GM19035 (cell line): Measurements from ENCODE around the gene TAX1BP1.

Experiments
- ATAC-seq: cut with Tn5 transposase; IDR thresholded peaks from one replicate; pipeline ENCODE4 v1.9.1; 2021; ENCODE audit not compliant: unreplicated experiment

TAX1BP1 gene

DNA sequence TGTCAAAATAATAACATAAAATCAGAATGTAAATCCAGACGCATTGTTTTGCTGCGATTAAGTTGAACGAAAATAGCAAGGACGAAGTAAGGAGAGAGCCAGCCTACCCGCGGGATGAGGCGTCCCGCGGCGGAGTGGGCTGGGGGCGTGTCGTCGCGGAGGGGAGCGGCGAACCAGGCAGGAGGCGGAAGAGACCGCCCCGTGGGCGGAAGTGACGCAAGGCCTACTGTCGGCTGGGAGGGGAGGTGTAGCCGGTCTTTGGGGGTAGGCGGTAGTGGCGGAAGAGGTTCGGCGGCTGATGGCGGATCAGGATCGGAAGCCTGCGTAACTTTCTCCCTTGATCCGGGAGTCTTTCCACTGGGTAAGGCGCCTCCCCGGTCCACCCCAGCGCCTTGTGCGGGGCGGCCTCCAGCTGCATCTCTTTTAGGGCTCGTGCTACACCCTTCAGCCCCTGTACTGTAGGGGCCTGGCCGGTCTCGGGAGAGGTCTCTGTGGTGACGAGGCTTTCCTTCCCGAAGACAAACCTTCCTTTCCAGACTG, at the start of gene TAX1BP1:
TSS of gene TAX1BP1 (plus strand) at position 254 of the 540 bp plus-strand sequence. CDS start 8,363 bp downstream, outside the sequence.
- peak; percentile 95 for ATAC-seq

DNA sequence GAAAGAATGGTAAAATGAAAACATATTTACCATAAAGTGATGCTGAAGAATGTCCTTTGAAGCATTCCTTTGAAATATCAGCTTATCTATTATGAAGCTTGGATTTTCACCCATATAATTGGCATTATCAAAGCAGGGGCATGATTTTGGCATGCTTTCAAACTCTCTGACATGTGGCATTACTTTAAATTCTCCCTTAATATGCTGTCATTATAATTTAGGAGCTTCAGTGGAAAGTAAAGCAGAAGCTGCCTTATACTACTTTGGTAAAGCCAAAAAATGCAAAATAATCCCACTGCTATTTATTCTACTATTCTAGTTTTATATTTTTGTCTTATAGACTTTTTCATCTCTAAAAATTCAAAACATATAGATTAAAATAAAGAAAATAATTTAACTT, 49.3 kb upstream of the TAX1BP1 start:
- no peak for ATAC-seq

DNA sequence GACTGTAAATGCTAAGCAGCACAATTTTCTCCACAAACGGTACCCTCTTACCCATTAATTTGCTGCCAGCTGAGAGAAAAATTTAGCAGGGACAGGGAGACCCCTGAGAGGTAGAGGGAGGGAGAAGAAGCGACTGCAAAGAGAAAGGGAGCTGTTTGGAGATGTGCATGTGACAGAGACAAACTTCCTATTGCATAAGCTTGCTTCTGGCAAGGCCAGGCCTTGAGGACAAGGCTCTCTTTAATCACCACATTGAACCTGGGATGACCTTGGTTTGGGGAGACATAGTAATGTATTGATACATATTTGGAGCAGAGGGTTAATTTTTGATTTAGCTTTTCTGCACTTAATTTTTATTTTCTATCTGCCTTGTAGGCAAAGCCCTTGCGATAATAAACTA, 46.2 kb upstream of the TAX1BP1 start:
- ATAC-seq, result no peak

DNA sequence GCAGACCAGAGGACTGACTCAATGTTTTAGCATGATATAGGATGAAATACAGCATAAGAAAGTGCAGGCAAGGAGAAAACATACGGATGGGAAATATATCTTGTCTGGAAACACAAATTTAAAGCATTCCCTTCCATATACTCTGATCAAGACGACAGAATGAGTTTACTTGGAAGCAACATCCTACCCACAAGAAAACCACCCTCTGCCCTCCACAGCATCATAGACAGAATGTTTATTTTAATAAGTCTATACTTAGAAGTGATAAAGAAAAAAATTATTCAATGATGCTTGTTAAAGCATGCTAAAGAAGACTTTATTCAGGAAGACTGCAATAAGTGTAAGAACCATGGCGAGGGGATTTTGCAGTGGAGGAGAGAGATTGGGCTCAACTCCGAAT, 44.9 kb upstream of the TAX1BP1 start:
- no peak for ATAC-seq

DNA sequence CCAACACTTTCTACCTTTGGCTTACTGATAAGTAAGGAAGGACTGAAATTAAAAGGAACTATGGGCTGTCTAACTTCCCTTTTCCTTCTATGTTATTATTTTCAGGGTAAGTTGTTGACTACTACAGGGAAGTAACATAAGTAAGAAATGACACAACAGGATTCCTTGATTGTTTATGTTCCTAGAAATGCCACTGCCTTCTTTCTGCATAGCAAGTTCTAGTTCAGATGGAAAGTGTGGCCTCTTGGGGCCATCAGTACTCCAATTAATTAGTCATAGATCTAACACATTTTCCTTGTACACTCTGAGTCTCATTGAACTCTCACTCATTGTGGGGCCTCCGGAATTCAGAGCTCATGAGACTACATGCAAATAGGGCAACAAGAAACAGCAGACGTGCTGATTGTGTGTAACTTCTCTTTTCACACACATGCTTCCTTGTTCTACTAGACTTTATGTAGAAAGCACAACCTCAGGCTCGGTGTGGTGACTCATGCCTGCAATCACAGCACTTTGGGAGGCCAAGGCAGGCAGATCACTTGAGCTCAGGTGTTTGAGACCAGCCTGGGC, 42.0 kb upstream of the TAX1BP1 start:
- peak; percentile 60 for ATAC-seq

DNA sequence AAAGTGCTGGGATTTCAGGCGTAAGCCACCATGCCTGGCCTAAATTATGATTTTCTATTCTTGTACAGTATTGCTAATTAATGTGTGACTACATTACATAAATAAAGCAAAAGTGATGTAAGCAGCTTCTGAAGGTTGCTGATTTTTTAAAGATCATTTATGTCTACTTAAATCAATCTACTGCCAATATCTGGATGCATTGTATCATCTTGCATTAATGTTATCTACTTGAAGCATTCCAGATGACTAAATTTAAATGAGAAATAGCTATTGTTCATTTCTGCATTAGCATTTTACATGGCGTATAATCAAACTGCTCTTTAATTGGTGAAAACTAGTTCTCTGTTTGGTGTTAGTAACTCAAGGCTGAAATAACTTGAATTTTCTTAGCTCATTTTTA, 40.2 kb upstream of the TAX1BP1 start:
- ATAC-seq, result no peak

DNA sequence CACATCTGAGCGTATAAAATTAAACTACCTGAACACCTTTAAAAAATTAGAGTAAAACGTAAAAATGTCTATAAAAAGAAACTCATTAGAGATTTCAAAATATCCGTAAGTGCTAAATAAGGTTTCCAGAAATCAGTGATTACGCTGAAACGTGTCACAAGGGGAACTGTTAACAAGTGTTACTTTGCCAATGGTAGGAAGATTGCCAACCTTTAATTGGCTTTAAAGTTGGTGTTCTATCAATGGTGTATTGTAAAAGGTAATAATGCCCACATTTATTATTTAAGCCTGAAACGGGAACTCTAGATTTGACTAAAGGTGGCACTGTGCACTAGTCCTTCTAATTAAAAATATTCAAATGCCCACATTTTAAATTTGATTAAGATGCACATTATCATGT, 39.5 kb upstream of the TAX1BP1 start:
- no peak for ATAC-seq

DNA sequence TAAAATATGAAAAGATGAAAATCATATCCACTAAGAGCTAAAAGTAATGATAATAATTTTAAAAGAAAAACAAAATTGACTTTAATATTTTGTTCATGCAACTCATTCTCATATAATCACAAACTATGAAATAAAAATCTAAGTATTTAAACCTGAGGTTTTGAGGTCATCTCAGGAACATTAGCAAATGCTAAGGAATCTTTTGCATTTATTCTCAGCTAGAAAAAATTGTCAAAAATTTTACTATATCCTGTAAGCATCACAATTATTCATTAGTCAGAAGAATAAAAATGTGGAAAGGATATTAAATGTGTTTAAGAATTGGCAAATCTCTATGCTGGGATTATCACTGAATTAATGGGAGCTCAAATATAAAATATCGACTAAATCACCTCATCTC, 36.8 kb upstream of the TAX1BP1 start:
- ATAC-seq, result no peak

DNA sequence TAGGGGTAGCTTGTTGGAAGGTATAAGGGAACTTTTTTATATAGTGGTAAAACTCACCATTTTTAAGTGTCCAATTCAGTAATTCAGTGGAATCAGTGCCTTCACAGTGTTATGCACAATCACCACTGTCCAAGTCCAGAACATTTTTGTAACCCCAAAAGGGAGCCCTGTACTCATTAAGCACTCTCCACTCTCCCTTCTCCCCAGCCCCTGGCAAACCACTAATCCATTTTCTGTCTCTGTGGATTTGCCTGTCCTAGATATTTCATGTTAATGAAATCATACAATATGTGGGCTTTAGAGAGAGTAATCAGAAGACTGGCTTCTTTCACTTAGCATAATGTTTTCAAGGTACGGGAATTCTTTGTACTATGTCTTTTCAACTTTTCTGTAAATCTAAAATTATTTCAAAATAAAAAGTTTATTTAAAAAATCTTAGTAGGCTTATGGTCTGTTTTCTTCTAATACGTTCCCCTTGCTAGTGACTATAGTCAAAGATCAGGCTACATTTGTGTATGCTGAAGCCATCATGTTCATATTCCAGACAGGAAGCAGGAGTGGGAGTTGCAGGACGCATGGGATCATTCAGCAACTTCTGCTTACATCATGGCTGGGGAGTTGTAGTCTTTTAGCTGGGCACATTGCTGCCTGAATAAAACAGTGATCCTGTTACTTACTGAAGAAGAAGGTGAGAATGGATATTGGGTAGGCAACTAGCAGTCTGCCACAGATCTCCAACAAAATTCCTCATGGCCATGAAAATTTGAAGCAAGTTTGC, 35.4 kb upstream of the TAX1BP1 start:
- no peak for ATAC-seq

DNA sequence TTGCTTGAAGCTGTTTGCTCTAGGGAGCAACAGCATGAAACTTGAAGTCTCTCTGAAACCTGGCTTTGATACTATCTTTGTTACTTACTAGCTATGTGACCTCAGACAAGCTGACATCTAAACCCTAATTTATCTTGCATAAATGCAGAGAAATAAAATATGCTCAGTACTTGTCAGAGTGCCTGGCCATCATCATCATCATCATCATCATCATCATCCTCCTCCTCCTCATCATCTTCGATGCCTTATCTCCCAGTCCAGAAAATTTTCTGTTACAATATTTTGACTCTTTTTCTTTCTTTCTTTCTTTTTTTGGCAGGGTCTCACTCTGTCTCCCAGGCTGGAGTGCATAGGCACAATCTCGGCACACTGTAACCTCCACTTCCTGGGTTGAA, 34.8 kb upstream of the TAX1BP1 start:
- no peak for ATAC-seq

DNA sequence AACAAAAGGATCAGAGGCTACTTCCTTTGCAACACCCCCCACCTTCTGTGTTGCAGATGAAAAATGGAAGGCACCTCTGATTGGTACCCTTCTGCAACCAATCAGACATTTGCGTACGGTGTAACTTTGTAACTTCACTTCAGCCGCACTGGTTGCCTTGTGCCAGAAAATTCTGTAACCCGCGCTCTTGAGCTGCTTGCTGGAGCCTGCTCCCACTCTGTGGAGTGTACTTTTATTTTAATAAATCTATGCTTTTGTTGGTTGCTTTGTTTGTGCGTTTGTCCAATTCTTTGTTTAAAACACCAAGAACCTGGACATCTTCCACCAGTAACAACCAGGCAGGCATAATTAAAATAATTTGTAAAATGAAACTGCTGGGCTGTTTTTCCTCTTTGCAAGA, 31.5 kb upstream of the TAX1BP1 start:
- no peak for ATAC-seq

DNA sequence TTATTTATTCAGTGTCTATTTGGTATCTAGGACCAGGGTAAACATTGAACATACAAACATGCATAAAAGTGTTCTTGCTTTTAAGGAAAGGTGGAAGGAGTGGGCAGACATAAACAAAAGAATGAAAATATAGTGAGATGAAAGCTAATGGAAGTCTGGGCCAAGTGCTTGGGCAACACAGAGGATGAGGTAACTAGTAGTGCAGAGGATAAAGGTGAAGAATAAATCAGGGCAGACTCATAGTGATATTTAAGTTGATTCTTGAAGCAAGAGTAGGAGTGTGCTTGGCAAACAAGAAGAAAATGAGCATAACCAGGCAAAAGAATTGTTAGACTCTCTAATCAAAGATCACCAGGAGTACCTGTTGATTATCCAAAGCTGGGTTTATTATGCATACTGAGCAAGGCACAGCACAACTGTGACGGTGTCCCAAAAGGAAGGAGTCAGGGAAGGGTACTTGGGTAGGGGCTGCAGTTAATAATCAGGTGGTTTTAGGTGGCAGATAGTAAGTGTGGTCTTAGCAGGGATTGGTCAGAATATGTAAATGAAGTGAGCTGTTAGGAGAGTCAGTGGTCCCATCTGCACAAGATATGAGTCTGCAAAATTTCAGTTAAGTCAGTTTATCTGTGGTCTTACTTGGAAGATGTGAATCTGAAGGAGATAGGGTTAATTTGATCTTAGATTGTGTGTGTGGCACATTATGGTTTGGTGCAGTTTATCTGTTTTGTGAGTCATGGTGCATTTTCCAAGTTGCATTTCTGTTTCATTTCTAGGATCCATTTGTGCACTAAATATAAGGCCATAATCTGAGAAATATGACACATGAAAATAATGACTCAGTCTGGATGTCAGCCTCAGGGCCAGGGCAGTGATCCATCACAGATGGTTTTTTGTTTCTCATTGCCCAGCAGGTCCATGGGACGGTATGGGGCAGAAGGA, 30.6 kb upstream of the TAX1BP1 start:
- no peak for ATAC-seq

DNA sequence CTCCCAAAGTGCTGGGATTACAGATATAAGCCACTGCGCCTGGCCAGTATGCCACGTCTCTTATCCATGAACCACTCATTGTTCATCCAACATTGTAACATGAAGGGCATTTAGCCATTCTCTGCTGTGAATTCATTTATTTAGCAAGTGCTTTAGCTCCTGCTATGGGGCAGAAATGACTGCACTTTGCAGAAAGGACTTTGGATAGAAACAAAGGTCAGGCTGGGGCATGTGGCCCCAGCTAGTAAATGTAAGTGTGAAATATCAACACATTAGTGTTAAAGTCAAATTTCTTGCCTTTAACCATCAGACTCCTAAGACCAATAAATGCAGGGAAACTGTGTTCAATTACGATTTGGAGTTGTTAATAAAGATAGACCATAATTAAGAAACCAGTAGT, 27.7 kb upstream of the TAX1BP1 start:
- no peak for ATAC-seq

DNA sequence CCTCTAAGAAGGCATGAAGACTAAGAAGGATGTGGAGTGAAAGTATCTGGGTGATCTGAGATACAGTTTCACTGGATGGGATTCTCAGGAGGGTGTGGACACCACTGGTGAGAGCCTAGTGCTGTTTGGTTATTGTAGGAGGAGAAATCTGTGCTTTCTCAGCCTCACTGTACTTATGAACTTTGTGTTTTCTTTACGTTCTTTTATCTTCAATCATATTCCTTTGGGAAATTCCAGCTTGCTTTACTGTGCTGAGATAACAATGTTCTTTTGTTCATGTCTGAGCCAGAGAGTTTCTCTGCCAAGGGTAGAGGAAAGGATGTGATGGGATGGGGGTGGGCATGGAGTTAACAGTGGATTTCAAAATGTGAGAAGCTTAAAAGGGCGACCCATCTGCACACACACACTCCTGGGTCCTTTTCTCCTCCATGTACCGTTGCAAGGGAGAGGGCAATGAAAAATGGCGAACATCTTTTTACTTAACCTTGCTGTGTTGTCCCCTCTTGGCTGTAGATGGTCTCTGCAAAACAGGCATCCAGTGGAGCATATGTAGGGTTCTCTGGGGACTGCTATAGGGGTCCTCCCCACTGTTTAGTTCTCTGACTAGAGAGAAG, 25.0 kb upstream of the TAX1BP1 start:
- ATAC-seq, result no peak

DNA sequence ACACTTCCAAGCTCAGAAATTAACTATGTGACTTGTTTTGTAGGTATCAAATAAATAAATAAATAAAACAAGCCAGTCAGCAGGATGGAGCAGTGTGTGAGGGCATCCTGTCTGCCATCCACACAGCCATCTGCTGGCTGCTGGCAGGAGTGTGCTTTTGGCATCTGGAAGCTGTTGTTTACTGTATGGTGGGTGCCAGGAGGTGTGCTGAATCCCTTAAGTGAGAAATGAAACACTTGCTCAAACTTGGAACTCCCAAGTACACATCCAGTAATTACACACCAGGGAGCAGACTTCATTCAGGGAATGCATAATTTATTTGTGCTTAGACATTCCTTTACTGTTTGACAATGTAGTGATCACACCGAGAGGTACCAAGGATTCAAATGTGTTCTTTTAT, 16.9 kb upstream of the TAX1BP1 start:
- no peak for ATAC-seq

DNA sequence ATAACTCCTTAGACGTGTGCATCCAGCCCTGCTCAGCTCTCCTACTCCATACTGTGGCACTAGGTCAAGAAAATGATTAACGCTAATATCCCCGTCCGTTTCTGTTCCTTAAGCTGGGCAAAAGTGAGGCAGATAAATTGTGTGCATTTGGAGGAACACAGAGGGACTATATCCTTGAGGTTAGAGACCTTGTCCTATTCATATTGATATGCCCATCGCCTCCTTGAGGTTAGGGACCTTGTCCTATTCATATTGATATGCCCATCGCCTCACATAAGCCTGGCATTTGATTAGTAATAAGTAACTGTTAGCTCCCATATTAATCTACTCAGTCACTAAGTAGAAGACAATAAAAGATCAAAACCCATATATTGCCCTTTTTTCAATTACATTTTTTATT, 12.9 kb upstream of the TAX1BP1 start:
- no peak for ATAC-seq

DNA sequence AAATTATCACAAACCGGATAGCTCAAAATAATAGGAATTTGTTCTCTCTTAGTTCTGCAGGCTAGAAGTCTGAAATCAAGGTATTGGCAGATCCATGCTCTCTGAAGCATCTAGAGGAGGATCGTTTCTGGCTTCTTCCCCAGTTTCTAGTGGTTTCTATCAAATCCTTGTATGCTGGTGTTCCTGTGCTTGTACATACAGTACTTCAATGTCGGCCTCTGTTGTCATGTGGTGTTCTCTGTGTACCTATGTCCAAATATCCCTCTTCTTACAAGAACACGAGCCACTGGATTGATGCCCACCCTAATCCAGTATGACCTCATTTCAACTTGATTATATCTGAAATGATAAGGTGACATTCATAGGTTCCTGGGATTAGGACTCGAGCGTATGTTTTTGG, 9.8 kb upstream of the TAX1BP1 start:
- no peak for ATAC-seq

DNA sequence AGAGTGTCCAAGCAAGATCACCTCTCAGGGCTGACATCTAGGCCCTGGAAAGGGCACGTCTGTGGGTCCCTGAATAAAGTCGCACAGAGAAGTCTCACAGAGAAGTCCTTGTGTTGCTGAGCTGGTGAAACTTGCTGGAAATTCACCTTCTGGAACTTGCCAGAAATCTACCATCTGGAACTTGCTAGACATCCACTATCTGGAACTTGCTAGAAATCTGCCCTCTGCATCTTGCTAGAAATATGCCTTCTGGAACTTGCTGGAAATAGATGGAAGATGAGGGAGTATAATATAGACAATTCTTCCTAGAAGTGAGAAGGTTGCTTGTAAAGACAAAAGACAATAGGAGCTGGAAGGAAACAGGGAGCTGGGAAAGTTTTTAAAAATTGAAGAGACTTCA, 5.4 kb upstream of the TAX1BP1 start:
- ATAC-seq, result no peak

DNA sequence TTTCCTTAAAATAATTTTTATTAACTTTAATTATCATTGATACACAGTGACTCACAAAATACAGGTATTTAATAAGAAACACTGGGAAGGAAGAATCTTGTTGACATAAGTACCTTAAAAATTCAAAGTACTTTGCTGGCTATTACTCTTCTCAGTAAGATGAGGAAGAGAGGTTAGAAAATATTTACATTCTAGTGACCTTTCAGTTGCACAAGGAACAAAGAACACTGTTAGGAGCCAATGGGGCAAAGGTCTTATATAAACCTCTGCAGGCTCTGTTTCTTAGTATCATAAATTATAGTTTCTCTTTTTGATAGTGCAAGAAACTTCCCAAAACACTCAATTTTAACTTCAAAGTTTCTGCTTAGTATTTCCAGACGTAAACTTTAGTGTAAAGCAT, 4.8 kb upstream of the TAX1BP1 start:
- ATAC-seq, result no peak

DNA sequence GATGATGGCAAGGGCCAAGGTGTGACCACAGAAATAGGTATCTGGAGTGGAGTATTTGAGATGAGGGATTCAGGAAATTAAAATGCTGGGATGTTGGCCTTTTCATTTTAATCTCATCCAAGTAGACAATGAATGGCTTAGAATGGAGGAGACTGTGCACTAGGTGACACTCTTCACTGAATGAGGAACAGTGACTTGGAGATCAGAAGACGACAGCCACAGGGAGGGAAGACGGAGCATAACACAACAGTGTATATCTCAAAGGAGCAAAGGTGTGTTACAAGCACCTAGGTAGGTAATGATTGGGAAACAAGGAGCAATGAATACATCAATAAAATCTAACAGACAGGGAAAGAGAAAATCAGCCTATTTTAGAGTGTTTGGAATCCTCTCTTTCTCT, 4.1 kb upstream of the TAX1BP1 start:
- no peak for ATAC-seq

DNA sequence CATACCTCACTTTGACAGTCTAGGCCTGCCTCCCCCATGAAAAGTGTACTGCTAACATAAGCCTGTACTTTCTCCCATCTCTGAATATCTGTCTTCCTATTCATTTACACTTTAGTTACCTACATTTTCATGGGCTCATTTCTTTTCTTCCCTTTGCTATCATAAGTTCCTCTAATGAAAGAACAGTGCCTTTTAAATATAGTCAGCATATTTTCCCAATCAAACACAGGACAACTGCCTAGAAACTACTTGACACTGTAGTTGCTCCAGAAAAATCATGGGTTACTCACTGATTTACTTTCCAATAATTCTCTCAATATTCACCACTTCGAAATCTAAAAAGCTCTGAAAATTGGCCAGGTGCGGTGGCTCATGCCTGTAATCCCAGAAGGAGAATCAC, 2.8 kb upstream of the TAX1BP1 start:
- no peak for ATAC-seq
